GM12865 (cell line): Measurements from ENCODE around the gene DUXA.
"Not testable (repeated sequence)": the region's sequence is repeated elsewhere in the genome, so short reads cannot be mapped to it uniquely, and the experiment has no call there.

Source experiments
- DNase-seq: peaks from one replicate; pipeline ENCODE4 v3.0.0; 2010; ENCODE audit warnings: low read depth
- H3K4me3 ChIP-seq: 2 replicates; pipeline ENCODE4 v1.5.1; 2011; ENCODE audit warnings: mild to moderate bottlenecking, low read depth, low read length, control low read depth
- TF ChIP-seq, protein P1 (sequence below): IDR thresholded peaks from 2 replicates; pipeline ENCODE4 v1.5.1; 2011; ENCODE audit warnings: low read length, control low read depth, low read depth, inconsistent platforms; ENCODE audit not compliant: insufficient read depth; ENCODE audit errors: missing control alignments

Gene DUXA

DNA sequence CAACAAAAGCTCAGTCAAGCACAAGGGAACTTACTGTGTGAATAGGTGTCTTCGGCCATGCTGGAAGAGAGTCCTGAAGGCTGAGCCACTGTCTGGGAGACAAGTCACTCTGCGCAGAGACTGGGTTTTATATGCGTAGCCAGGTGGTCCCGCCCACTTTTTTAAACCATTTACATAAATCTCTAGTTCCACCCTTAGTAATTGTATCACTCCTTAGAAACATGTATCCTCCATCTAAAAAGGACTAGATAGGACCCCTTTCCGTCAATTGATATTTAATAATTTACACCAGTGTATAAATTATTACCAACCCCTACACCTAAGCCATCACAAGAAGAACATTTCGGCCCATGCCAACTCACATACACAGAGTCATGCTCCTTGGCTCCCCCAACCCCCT lies at the start of gene DUXA:
Gene DUXA (minus strand): TSS at position 101 of the 400 bp plus-strand sequence. CDS start 42 bp downstream, at position 59.
- H3K4me3 ChIP-seq, result no peak within 1 kb of the TSS
- TF ChIP-seq, protein P1, sequence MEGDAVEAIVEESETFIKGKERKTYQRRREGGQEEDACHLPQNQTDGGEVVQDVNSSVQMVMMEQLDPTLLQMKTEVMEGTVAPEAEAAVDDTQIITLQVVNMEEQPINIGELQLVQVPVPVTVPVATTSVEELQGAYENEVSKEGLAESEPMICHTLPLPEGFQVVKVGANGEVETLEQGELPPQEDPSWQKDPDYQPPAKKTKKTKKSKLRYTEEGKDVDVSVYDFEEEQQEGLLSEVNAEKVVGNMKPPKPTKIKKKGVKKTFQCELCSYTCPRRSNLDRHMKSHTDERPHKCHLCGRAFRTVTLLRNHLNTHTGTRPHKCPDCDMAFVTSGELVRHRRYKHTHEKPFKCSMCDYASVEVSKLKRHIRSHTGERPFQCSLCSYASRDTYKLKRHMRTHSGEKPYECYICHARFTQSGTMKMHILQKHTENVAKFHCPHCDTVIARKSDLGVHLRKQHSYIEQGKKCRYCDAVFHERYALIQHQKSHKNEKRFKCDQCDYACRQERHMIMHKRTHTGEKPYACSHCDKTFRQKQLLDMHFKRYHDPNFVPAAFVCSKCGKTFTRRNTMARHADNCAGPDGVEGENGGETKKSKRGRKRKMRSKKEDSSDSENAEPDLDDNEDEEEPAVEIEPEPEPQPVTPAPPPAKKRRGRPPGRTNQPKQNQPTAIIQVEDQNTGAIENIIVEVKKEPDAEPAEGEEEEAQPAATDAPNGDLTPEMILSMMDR, result no peak
- DNase-seq, result no peak

DNA sequence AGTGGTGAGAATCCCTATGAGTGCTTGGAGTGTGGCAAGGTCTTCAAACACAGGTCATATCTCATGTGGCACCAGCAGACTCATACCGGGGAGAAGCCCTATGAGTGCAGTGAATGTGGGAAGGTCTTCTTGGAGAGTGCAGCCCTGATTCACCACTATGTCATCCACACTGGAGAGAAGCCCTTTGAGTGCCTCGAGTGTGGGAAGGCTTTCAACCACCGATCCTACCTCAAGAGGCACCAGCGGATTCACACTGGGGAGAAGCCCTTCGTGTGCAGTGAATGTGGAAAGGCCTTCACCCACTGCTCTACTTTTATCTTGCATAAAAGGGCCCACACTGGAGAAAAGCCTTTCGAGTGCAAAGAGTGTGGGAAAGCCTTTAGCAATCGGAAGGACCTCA lies 44.8 kb upstream of the DUXA start:
- TF ChIP-seq, protein P1, result no peak
- DNase-seq, result no peak
- no peak overlapping the region for H3K4me3 ChIP-seq

DNA sequence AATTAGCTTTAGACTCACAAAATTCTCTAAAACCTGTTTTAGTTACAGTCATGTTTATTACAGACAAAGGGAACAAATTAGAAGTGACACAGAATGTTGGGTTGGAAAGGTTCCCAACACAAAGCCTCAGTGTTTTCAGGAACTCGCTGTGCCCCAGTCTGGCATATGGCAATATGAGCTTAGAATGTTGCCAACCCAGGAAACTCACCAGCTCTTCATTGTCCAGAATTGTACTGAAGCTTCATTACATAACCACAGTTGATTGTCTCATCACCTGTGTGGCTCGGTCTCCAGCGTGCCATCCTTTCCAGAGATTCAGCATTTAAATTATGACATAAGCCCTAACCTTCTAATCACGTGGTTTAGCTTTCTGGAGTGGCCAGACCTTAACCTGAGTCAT lies 43.1 kb upstream of the DUXA start:
- no peak overlapping the region for H3K4me3 ChIP-seq
- TF ChIP-seq, protein P1, result no peak
- DNase-seq, result no peak

DNA sequence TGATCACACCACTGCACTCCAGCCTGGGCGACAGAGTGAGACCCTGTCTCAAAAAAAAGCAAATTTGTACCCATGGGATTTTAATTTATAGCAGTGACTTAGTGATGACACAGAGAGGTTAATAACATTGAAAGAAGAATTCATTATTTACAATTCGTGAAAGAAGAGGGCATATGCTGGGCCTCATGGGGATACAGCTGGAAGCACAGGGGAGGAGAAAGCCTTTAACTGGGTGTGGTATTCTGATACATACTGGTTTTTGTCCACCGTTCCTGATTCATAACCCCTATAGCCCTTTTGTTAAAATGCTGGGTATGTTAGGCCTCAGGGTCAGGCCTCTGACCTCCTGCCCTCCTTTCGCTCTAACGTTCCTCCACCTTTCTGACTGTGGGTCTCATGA lies 34.9 kb upstream of the DUXA start:
- no peak overlapping the region for H3K4me3 ChIP-seq
- no peak for DNase-seq
- TF ChIP-seq, protein P1, result no peak

DNA sequence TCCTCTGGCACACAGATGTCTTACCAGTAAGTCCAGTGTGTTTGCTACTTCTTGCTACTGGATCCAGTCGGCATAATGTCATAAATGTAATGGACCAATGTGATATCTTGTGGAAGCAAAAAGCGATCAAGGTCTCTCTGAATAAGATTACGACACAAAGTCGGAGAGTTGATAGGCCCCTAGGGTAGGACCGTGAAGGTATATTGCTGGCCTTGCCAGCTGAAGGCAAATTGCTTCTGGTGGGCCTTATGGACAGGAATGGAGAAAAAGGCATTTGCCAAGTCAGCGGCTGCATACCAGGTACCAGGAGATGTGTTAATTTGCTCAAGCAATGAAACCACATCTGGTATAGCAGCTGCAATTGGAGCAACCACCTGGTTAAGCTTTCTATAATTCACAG lies 30.6 kb upstream of the DUXA start:
- DNase-seq, H3K4me3 ChIP-seq: not testable (repeated sequence)

DNA sequence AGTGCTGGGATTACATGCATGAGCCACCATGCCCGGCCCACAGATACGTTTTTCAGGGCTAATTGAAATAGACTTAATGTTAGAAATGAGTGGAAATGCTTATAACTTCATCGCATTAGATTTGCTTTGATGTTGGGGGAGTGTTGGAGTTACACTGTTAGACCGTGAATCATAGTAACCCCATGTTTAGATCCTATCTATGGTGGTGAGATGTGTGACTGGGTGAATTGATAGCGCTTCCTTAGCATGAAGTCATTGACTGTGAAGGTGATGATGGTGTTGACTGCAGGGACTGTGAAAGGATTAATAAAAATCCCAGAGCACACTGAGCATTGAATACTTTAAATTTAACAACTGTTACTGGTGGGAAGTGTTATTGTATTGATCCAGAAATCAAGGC lies 25.7 kb upstream of the DUXA start:
- DNase-seq, result no peak
- H3K4me3 ChIP-seq, result no peak overlapping the region
- TF ChIP-seq, protein P1, result no peak

DNA sequence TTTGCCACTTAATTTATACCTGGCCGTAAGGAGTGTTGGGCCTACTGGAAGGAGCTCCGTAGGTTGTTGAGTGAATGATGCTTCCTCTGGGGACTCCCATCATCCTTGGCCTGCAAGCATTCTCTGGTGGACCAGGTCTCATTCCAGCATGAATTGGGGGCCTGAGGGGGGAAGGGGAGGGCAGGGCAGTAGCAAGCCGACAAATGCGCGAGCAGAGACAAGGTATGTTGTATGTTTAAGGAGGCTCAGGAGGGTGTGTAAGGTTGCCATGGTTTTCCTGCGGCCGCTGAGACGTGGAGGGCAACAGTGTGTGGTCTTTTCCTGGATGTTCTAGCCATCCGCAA lies 24.8 kb upstream of the DUXA start:
- H3K4me3 ChIP-seq, result peak overlapping the region; percentile 87
- DNase-seq, result no peak
- TF ChIP-seq, protein P1, result no peak
